ENCODE data around the gene ALDH2. TPM values are rescaled to one million over a fixed set of nuclear protein-coding genes. Genes with fewer than 3 reads are reported as not detected.

Gene ALDH2
- polyA plus RNA-seq, 3 donors from 2014 or later = 1.7 to 18.7 (median 8.2) TPM

GRCh38 chr12:111783046-111783445, 16.3 kb downstream of the ALDH2 start:
- no peaks in the 10 kb centered on the region for H3K4me1 Mint-ChIP-seq
- H3K27ac Mint-ChIP-seq = no peak overlapping the region
- no peaks in the 10 kb centered on the region for H3K9me3 Mint-ChIP-seq
- H3K4me3 Mint-ChIP-seq = no peak overlapping the region
- peaks cover 0 to 2% (median 1%) of the 10 kb centered on the region in 3 donors for H3K27me3 Mint-ChIP-seq (ENCODE audit: low read depth in 3 of 3)
- DNase-seq = no peak
- H3K36me3 Mint-ChIP-seq = no peaks in the 10 kb centered on the region

- Mint-ChIP-seq H3K4me3 (no peak overlapping the region), H3K4me1 (no peaks in the 10 kb centered on the region)
Observed at GRCh38 chr12:111784953-111785352, 18.2 kb downstream of the ALDH2 start.

DNA sequence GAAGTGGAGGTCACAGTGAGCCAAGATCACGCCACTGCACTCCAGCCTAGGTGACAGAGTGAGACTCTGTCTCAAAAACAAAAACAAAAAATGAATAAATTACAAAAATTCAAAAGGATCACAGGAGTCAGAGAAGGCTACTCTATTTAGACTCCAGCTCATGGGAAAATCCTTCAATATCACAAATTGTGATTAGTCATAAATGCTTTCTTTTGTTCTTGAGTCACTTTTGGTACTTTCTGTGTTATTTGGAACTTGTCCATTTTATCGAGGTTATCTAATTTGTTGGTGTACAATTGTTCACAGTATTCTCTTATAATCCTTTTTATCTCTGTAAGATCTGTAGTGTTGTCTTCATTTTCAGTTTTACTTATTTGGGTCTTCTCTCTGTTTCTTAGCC, 18.9 kb downstream of the ALDH2 start:
- no peak overlapping the region for H3K4me3 Mint-ChIP-seq
- H3K36me3 Mint-ChIP-seq = no peaks in the 10 kb centered on the region
- DNase-seq = no peak

More at GRCh38 chr12:111784953-111785352, 18.2 kb downstream of the ALDH2 start:
- no peaks in the 10 kb centered on the region for H3K9me3 Mint-ChIP-seq
- no peaks in the 10 kb centered on the region for H3K36me3 Mint-ChIP-seq
- peaks cover 1 to 3% (median 2%) of the 10 kb centered on the region in 3 donors for H3K27me3 Mint-ChIP-seq (ENCODE audit: low read depth in 3 of 3)
- DNase-seq = no peak
- H3K27ac Mint-ChIP-seq = no peak overlapping the region

DNA sequence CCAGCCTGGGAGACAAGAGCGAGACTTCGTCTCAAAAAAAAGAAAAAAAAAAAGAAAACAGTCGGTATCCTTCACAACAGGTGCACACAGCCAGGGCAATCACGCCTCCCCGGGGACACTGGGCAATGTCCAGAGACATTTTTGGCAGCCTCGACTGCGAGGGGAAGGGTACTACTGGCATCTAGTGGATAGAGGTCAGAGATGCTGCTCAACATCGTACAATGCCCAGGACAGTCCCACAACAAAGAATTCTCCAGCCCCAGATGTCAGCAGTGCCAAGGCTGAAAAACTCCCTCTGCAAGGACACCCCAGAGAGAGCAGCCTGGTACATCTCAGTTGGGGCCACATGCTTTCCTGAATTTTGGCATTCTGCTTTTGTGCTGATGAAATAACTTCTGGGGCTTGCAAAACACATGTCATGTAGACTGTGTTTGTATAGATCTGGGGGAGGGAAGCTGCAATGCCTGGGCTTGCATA, 21.5 kb downstream of the ALDH2 start:
- H3K27me3 Mint-ChIP-seq (ENCODE audit: low read depth in 3 of 3) = peaks cover 0 to 3% (median 2%) of the 10 kb centered on the region in 3 donors
- no peaks in the 10 kb centered on the region for H3K4me1 Mint-ChIP-seq
- H3K9me3 Mint-ChIP-seq = no peaks in the 10 kb centered on the region
- H3K27ac Mint-ChIP-seq = no peak overlapping the region
- no peak overlapping the region for H3K4me3 Mint-ChIP-seq
- no peak for DNase-seq
- no peaks in the 10 kb centered on the region for H3K36me3 Mint-ChIP-seq

More for the DNA sequence above, 18.9 kb downstream of the ALDH2 start:
- peaks cover 0 to 3% (median 2%) of the 10 kb centered on the region in 3 donors for H3K27me3 Mint-ChIP-seq (ENCODE audit: low read depth in 3 of 3)
- no peaks in the 10 kb centered on the region for H3K4me1 Mint-ChIP-seq
- H3K27ac Mint-ChIP-seq = no peak overlapping the region
- H3K9me3 Mint-ChIP-seq = no peaks in the 10 kb centered on the region

DNA sequence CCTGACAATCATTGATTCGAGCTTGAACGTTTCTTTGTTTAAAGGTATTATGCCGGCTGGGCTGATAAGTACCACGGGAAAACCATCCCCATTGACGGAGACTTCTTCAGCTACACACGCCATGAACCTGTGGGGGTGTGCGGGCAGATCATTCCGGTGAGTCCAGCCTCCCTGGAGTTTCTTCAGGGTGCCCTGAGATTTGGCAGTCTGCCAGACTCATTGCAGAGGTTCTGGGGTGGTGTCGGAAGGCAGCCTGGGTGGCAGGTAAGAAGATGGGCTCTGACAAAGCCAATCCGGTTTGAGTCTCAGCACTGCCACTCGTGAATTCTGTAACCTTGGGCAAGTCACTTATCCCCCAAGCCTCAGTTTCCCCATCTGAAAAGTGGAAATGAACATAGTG, 23.0 kb downstream of the ALDH2 start:
- H3K4me1 Mint-ChIP-seq = no peaks in the 10 kb centered on the region
- H3K27ac Mint-ChIP-seq = no peak overlapping the region

GRCh38 chr12:111791507-111791906, 24.8 kb downstream of the ALDH2 start:
- no peak for DNase-seq
- Mint-ChIP-seq H3K27ac (no peak overlapping the region), H3K4me1 (no peaks in the 10 kb centered on the region), H3K4me3 (no peak overlapping the region), H3K36me3 (no peaks in the 10 kb centered on the region), H3K27me3 (ENCODE audit: low read depth in 3 of 3) (peaks cover 0 to 3% (median 2%) of the 10 kb centered on the region in 3 donors), H3K9me3 (no peaks in the 10 kb centered on the region)

More for the DNA sequence above, 23.0 kb downstream of the ALDH2 start:
- no peak for DNase-seq
- Mint-ChIP-seq H3K36me3 (no peaks in the 10 kb centered on the region), H3K9me3 (no peaks in the 10 kb centered on the region), H3K27me3 (ENCODE audit: low read depth in 3 of 3) (peaks cover 0 to 3% (median 2%) of the 10 kb centered on the region in 3 donors), H3K4me3 (no peak overlapping the region)

- Mint-ChIP-seq H3K9me3 (no peaks in the 10 kb centered on the region), H3K27ac (no peak overlapping the region), H3K4me1 (no peaks in the 10 kb centered on the region), H3K36me3 (no peaks in the 10 kb centered on the region), H3K4me3 (no peak overlapping the region), H3K27me3 (ENCODE audit: low read depth in 3 of 3) (peaks cover 0 to 3% (median 2%) of the 10 kb centered on the region in 3 donors)
- DNase-seq = no peak
Observed at GRCh38 chr12:111792155-111792855, 25.6 kb downstream of the ALDH2 start.

DNA sequence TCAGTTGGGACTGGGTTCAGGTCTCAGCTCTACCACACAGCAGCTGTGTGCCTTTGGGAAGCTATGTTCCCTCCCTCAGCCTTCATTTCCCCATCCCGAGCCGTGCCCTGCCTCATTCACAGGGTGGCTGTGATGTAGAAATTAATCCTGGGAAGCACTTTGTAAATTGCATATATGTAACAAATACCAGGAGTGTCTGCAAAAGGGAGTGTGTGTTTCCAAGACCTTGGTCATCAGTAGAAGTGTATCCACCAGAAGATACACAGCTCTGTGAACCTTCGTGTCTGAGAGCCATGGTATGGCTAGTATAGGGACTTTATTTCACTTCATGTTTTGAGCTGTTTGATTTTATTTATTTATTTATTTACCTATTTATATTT, 26.1 kb downstream of the ALDH2 start:
- Mint-ChIP-seq H3K4me1 (no peaks in the 10 kb centered on the region), H3K27me3 (ENCODE audit: low read depth in 3 of 3) (peaks cover 0 to 3% (median 2%) of the 10 kb centered on the region in 3 donors), H3K36me3 (no peaks in the 10 kb centered on the region), H3K9me3 (no peaks in the 10 kb centered on the region), H3K4me3 (no peak overlapping the region), H3K27ac (no peak overlapping the region)
- DNase-seq = no peak

DNA sequence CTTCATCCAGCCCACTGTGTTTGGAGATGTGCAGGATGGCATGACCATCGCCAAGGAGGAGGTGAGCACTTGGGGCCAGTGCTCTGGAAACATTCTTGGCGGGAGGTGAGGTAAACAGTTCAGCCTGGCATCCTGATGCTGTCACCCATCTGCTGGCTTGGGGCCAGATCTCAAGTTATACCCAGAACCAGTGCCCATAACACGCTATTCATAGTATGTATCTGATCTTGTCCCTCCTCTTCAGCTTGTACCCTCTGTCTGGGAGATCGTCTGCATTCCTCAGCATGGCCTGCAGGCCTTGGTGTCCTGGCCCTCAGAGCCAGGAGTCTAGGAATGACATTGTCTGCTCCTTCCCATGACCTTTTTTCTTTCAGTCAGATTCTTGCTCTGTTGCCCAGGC, 31.4 kb downstream of the ALDH2 start:
- H3K27ac Mint-ChIP-seq = no peak overlapping the region
- no peak for DNase-seq
- no peaks in the 10 kb centered on the region for H3K9me3 Mint-ChIP-seq
- no peaks in the 10 kb centered on the region for H3K27me3 Mint-ChIP-seq (ENCODE audit: low read depth in 3 of 3)
- no peaks in the 10 kb centered on the region for H3K36me3 Mint-ChIP-seq
- no peak overlapping the region for H3K4me3 Mint-ChIP-seq
- H3K4me1 Mint-ChIP-seq = no peaks in the 10 kb centered on the region

- Mint-ChIP-seq H3K9me3 (no peaks in the 10 kb centered on the region), H3K36me3 (no peaks in the 10 kb centered on the region), H3K27me3 (ENCODE audit: low read depth in 3 of 3) (no peaks in the 10 kb centered on the region), H3K4me3 (no peak overlapping the region), H3K4me1 (no peaks in the 10 kb centered on the region), H3K27ac (no peak overlapping the region)
- no peak for DNase-seq
Observed at GRCh38 chr12:111799758-111800157, 33.0 kb downstream of the ALDH2 start.

- Mint-ChIP-seq H3K9me3 (no peaks in the 10 kb centered on the region), H3K36me3 (no peaks in the 10 kb centered on the region), H3K4me3 (no peak overlapping the region), H3K27me3 (ENCODE audit: low read depth in 3 of 3) (no peaks in the 10 kb centered on the region), H3K4me1 (no peaks in the 10 kb centered on the region), H3K27ac (no peak overlapping the region)
- no peak for DNase-seq
Observed at GRCh38 chr12:111803038-111803626, 36.4 kb downstream of the ALDH2 start.

DNA sequence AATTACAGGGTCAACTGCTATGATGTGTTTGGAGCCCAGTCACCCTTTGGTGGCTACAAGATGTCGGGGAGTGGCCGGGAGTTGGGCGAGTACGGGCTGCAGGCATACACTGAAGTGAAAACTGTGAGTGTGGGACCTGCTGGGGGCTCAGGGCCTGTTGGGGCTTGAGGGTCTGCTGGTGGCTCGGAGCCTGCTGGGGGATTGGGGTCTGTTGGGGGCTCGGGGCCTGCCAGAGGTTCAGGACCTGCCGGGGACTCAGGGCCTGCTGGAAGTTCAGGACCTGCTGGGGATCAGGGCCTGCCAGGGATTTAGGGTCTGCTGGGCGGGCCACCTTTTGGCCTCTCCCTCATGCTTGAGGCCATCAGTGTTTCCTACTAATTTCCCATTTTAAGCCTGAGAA, 37.1 kb downstream of the ALDH2 start:
- H3K9me3 Mint-ChIP-seq = no peaks in the 10 kb centered on the region
- no peak for DNase-seq
- H3K27me3 Mint-ChIP-seq (ENCODE audit: low read depth in 3 of 3) = no peaks in the 10 kb centered on the region
- H3K4me3 Mint-ChIP-seq = no peak overlapping the region
- H3K36me3 Mint-ChIP-seq = no peaks in the 10 kb centered on the region
- no peaks in the 10 kb centered on the region for H3K4me1 Mint-ChIP-seq
- H3K27ac Mint-ChIP-seq = no peak overlapping the region

DNA sequence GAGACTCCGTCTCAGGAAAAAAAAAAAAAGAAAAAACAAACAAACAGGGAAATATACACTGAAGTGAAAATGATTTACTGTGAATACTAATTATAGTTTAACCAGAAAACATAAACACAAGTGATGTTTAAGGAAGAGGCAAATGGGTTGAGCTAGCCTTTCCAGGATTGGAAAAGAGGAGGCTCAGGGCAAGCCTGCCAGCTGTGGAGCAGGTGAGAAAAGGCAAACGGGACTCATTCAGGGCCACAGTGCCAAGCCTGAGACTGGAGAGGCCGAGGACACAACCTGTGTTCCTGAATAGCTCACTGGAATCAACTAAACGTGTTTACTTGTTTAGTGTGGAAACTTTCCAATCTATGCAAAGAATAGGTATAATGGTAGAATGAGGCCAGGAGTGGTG, 39.6 kb downstream of the ALDH2 start:
- H3K36me3 Mint-ChIP-seq = no peaks in the 10 kb centered on the region
- no peak overlapping the region for H3K27ac Mint-ChIP-seq
- no peak for DNase-seq
- no peak overlapping the region for H3K4me3 Mint-ChIP-seq
- H3K4me1 Mint-ChIP-seq = no peaks in the 10 kb centered on the region
- no peaks in the 10 kb centered on the region for H3K27me3 Mint-ChIP-seq (ENCODE audit: low read depth in 3 of 3)
- H3K9me3 Mint-ChIP-seq = no peaks in the 10 kb centered on the region

- Mint-ChIP-seq H3K4me1 (no peaks in the 10 kb centered on the region), H3K27me3 (ENCODE audit: low read depth in 3 of 3) (peaks cover 0 to 2% (median 0%) of the 10 kb centered on the region in 3 donors), H3K4me3 (no peak overlapping the region), H3K27ac (no peak overlapping the region), H3K36me3 (no peaks in the 10 kb centered on the region), H3K9me3 (no peaks in the 10 kb centered on the region)
- DNase-seq = no peak
Observed at GRCh38 chr12:111807232-111807631, 40.5 kb downstream of the ALDH2 start.
